Karpas-422 (cell line): ENCODE results near the gene GATA3. TPM values are rescaled to one million over a fixed set of nuclear protein-coding genes. Genes with fewer than 3 reads are reported as not detected.

ENCODE experiments used
- DNase-seq: peaks from one replicate; pipeline ENCODE4 v3.0.0-alpha.2; 2015
- H2AFZ ChIP-seq: fragments of 200-600 bp; sonication (generic); 2 replicates; pipeline ENCODE4 v1.6.1; 2014; ENCODE audit warnings: antibody characterized with exemption, low read length, mixed read lengths
- H3K27ac ChIP-seq: fragments of 200-600 bp; sonication (generic); 2 replicates; pipeline ENCODE4 v1.5.1; 2014; ENCODE audit warnings: mild to moderate bottlenecking, low read length, moderate library complexity
- H3K27me3 ChIP-seq: fragments of 200-600 bp; sonication (generic); 2 replicates; pipeline ENCODE4 v1.6.1; 2014; ENCODE audit warnings: low read length, mixed read lengths
- H3K36me3 ChIP-seq: fragments of 200-600 bp; sonication (generic); 2 replicates; pipeline ENCODE4 v1.6.1; 2014; ENCODE audit warnings: low read length, mixed read lengths; ENCODE audit not compliant: insufficient read depth
- H3K4me1 ChIP-seq: fragments of 200-600 bp; sonication (generic); 2 replicates; pipeline ENCODE4 v1.6.1; 2014; ENCODE audit warnings: mild to moderate bottlenecking, low read length, mixed read lengths
- H3K4me2 ChIP-seq: fragments of 200-600 bp; sonication (generic); 2 replicates; pipeline ENCODE4 v1.6.1; 2014; ENCODE audit warnings: low read length, low read depth, mild to moderate bottlenecking; ENCODE audit not compliant: poor library complexity, severe bottlenecking
- H3K4me3 ChIP-seq: fragments of 200-600 bp; sonication (generic); 2 replicates; pipeline ENCODE4 v1.5.1; 2014; ENCODE audit warnings: mild to moderate bottlenecking, antibody characterized with exemption, low read length, mixed read lengths
- H3K79me2 ChIP-seq: fragments of 200-600 bp; sonication (generic); 2 replicates; pipeline ENCODE4 v1.6.1; 2014; ENCODE audit warnings: mild to moderate bottlenecking, low read length, mixed read lengths
- H3K9ac ChIP-seq: fragments of 200-600 bp; sonication (generic); 2 replicates; pipeline ENCODE4 v1.6.0; 2014; ENCODE audit warnings: low read length
- H3K9me2 ChIP-seq: fragments of 200-600 bp; sonication (generic), shearing (Covaris generic); replicated peaks from 2 replicates; pipeline ENCODE4 v1.6.0; 2014; ENCODE audit warnings: mild to moderate bottlenecking, low read length, moderate library complexity; ENCODE audit not compliant: insufficient read depth
- H3K9me3 ChIP-seq: fragments of 300-700, 200-600 bp; sonication (generic); 2 replicates; pipeline ENCODE4 v1.6.1; 2014; ENCODE audit warnings: low read length, mixed read lengths
- H4K20me1 ChIP-seq: fragments of 200-600 bp; sonication (generic); 2 replicates; pipeline ENCODE4 v1.6.1; 2014; ENCODE audit warnings: mild to moderate bottlenecking, antibody characterized with exemption, low read length, low read depth; ENCODE audit not compliant: insufficient read depth
- total RNA-seq: library from RNA; depleted of rRNA; stranded (reverse); fragments of >200 nt; shearing (Covaris generic); gene quantifications from 2 replicates; pipeline ENCODE4 v1.2.3, GENCODE V29; 2014; ENCODE audit warnings: low replicate concordance

The GATA3 gene
- total RNA-seq, 1 experiment from 2014 or later = not detected

DNA sequence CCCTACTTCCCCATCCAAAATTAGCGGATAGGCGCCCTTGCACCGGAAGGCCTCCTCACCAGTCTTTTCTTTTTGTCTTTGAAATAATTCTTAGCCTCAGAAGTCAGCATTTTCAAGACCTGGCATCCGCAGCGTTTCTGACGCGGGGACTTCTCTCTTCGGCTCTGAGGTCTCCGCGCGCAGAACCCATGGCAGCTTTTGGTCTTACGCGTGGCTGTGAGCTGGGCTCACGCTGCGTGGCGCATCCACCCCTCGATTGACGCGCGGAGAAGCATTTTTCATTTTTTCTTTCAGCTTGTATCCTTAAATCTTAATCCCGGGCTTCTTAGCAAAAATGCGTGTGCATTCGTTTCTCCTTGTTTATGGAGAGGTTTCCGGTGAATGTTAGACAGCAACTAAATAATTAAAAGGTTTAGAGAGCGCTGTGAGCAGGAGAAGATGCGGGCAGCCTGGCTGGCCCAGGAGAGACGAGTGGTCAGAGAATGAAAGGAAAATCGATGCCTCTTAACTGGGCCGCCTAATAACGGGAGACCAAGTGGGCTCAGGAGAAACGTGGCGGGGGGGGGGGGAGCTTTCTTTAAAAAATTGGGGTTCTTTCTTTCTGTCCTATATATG lies 2.0 kb upstream of the GATA3 start:
- Histone ChIP-seq H3K27me3 (no peaks in the 10 kb centered on the region), H2AFZ (no peak overlapping the region), H3K4me3 (no peak overlapping the region)

DNA sequence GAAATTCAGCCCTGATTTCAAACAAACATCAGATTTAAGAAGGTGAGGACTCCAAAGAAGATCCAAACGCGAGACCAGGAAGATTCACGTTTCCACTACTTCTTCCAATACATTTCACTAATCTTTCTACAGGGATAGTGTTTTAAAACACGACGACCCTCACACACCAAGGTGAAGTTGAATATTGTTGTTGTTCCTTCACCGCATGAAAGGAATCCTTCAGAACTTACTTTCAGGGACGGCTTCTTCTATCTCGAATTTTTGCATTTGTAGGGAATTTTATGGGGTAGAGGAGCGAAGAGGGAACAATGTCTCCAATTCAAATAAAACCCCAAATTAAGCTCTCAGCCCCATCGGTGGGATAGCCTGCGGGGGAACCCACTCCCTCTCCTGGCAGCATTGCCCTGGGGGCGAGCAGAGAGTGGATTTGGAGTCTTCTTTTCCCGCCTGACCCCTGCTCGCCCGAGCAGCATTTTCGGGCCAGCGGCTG lies 1.5 kb upstream of the GATA3 start:
- Histone ChIP-seq H3K36me3 (no peaks in the 10 kb centered on the region), H3K4me2 (no peak overlapping the region), H3K4me3 (no peak overlapping the region), H3K27me3 (no peaks in the 10 kb centered on the region), H3K9me3 (no peaks in the 10 kb centered on the region; the same call in 1 of the 2 replicates), H3K4me1 (no peaks in the 10 kb centered on the region), H3K79me2 (no peaks in the 10 kb centered on the region), H3K9me2 (no peaks in the 10 kb centered on the region), H2AFZ (no peak overlapping the region), H3K9ac (no peak overlapping the region), H3K27ac (no peak overlapping the region), H4K20me1 (no peaks in the 10 kb centered on the region)
- no peak for DNase-seq

More for the DNA sequence above, 2.0 kb upstream of the GATA3 start:
- Histone ChIP-seq H3K9me2 (no peaks in the 10 kb centered on the region), H3K4me1 (no peaks in the 10 kb centered on the region), H4K20me1 (no peaks in the 10 kb centered on the region), H3K9me3 (no peaks in the 10 kb centered on the region; the same call in 1 of the 2 replicates), H3K9ac (no peak overlapping the region), H3K4me2 (no peak overlapping the region), H3K27ac (no peak overlapping the region), H3K36me3 (no peaks in the 10 kb centered on the region), H3K79me2 (no peaks in the 10 kb centered on the region)
- DNase-seq = no peak

- Histone ChIP-seq H2AFZ (no peak overlapping the region), H3K4me3 (no peak overlapping the region), H3K9me3 (no peaks in the 10 kb centered on the region; the same call in 1 of the 2 replicates), H3K36me3 (no peaks in the 10 kb centered on the region), H3K4me1 (no peaks in the 10 kb centered on the region), H3K4me2 (no peak overlapping the region), H3K9me2 (no peaks in the 10 kb centered on the region), H3K27me3 (no peaks in the 10 kb centered on the region), H3K27ac (no peak overlapping the region), H4K20me1 (no peaks in the 10 kb centered on the region), H3K9ac (no peak overlapping the region), H3K79me2 (no peaks in the 10 kb centered on the region)
- DNase-seq = no peak
Measured at GRCh38 chr10:8053446-8054243, 843 bp upstream of the GATA3 start.

GRCh38 chr10:8054244-8054493 lies 319 bp upstream of the GATA3 start:
- H3K36me3 ChIP-seq = no peaks in the 10 kb centered on the region
- no peak overlapping the region for H2AFZ ChIP-seq
- H3K9ac ChIP-seq = no peak overlapping the region
- no peaks in the 10 kb centered on the region for H3K4me1 ChIP-seq
- no peak overlapping the region for H3K4me2 ChIP-seq
- no peaks in the 10 kb centered on the region; the same call in 1 of the 2 replicates for H3K9me3 ChIP-seq
- H3K9me2 ChIP-seq = no peaks in the 10 kb centered on the region
- no peaks in the 10 kb centered on the region for H3K27me3 ChIP-seq
- H3K27ac ChIP-seq = no peak overlapping the region
- H3K79me2 ChIP-seq = no peaks in the 10 kb centered on the region
- no peaks in the 10 kb centered on the region for H4K20me1 ChIP-seq
- no peak overlapping the region for H3K4me3 ChIP-seq
- no peak for DNase-seq

DNA sequence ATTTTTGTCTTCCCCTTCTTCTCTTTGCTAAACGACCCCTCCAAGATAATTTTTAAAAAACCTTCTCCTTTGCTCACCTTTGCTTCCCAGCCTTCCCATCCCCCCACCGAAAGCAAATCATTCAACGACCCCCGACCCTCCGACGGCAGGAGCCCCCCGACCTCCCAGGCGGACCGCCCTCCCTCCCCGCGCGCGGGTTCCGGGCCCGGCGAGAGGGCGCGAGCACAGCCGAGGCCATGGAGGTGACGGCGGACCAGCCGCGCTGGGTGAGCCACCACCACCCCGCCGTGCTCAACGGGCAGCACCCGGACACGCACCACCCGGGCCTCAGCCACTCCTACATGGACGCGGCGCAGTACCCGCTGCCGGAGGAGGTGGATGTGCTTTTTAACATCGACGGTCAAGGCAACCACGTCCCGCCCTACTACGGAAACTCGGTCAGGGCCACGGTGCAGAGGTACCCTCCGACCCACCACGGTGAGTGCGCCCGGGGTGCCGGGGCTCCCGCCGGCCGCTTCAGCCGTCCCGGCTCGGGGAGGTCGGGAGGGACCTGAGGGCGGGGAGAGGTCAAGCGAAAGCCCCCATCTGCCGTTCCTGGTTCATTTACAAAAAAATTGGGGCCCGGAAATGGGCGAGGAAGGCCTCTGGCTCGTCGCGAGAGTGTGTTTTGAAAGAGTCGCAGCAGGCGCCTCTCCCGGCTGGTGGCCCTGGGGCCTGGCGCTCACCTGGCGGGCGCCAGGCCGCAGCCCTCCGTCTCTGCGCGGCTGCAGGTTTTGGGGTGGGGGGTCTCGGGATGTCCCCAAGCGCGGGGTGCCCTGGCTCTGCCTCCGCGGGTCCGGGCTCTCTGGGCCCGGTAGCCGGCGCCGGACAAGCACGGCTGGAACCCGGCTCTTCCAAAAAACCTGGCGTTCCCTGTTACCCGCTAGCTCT lies 1.2 kb downstream of the GATA3 start:
- Histone ChIP-seq H3K9me2 (no peaks in the 10 kb centered on the region), H3K36me3 (no peaks in the 10 kb centered on the region), H4K20me1 (no peaks in the 10 kb centered on the region), H3K27ac (no peak overlapping the region), H3K9me3 (no peaks in the 10 kb centered on the region; the same call in 1 of the 2 replicates), H3K79me2 (no peaks in the 10 kb centered on the region), H3K9ac (no peak overlapping the region), H2AFZ (no peak overlapping the region), H3K4me1 (no peaks in the 10 kb centered on the region), H3K4me2 (no peak overlapping the region), H3K4me3 (no peak overlapping the region), H3K27me3 (no peaks in the 10 kb centered on the region)
- no peak for DNase-seq

DNA sequence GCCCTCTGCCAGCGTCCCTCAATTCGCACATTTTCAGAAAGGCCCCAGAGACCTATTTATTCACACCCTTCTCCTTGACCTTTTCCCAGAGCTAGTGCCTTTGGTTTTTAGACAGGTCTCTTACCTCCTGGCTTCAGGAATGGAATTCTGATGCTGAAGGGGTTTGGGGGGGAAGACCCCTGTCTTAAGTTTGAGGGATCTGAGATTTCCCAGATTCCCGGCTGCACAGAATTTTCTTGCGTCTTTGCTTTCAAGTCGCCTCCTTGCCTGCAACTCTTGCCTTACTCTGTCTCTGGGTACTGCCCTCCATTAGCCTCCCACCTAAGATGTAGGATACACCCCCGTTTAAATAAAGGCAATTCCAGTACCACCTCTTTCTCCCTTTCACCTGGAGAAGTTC lies 1.9 kb downstream of the GATA3 start:
- no peaks in the 10 kb centered on the region for H3K4me1 ChIP-seq

DNA sequence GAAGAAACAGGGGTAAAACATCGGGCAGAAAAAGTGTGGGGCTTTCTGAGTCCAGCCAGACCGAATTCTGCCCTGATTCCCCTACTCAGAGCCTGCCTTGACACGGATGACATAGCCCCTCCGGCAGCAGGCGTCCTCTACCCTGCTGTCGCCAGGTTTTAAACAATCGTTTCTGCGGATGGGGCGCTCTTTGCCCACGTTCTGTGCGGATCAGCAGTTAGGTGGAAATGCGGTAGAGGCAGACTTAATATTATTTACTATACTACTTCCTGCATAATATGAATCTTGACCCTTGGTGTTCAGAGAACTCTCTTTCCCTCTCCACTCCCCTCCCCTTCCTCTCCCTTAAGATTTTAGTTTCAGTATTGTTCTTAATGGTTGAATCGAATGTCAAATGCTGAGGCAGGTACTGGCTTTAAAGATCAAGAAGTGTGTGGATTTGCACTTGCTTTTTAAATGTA lies 2.4 kb downstream of the GATA3 start:
- Histone ChIP-seq H3K9ac (no peak overlapping the region), H3K9me2 (no peaks in the 10 kb centered on the region), H3K9me3 (no peaks in the 10 kb centered on the region; the same call in 1 of the 2 replicates), H3K4me2 (no peak overlapping the region), H3K79me2 (no peaks in the 10 kb centered on the region), H3K27ac (no peak overlapping the region), H2AFZ (no peak overlapping the region), H3K36me3 (no peaks in the 10 kb centered on the region), H4K20me1 (no peaks in the 10 kb centered on the region), H3K27me3 (no peaks in the 10 kb centered on the region), H3K4me3 (no peak overlapping the region), H3K4me1 (no peaks in the 10 kb centered on the region)
- no peak for DNase-seq

More for the DNA sequence above, 1.9 kb downstream of the GATA3 start:
- no peak overlapping the region for H3K27ac ChIP-seq
- no peaks in the 10 kb centered on the region for H3K36me3 ChIP-seq
- no peaks in the 10 kb centered on the region for H3K79me2 ChIP-seq
- no peak overlapping the region for H3K9ac ChIP-seq
- no peaks in the 10 kb centered on the region for H3K9me2 ChIP-seq
- H4K20me1 ChIP-seq = no peaks in the 10 kb centered on the region
- no peaks in the 10 kb centered on the region; the same call in 1 of the 2 replicates for H3K9me3 ChIP-seq
- no peak overlapping the region for H2AFZ ChIP-seq
- H3K4me2 ChIP-seq = no peak overlapping the region
- H3K27me3 ChIP-seq = no peaks in the 10 kb centered on the region
- DNase-seq = no peak
- no peak overlapping the region for H3K4me3 ChIP-seq
